ENCODE measurements around the gene RNU6-8.

The RNU6-8 gene

GRCh38 chr14:32232481-32232880, 29.4 kb upstream of the RNU6-8 start:
- no peak overlapping the region for H2AFZ ChIP-seq (ENCODE audit: low read length)
- H3K4me2 ChIP-seq (ENCODE audit: low read length), result no peak overlapping the region
- H3K9ac ChIP-seq (ENCODE audit: low read length), result no peak overlapping the region
- H4K20me1 ChIP-seq (ENCODE audit: insufficient read depth, low read length), result no peaks in the 10 kb centered on the region
- no peaks in the 10 kb centered on the region for H3K27me3 ChIP-seq (ENCODE audit: insufficient read depth, low read length)
- no peaks in the 10 kb centered on the region for H3K9me3 ChIP-seq (ENCODE audit: low read length)
- no peaks in the 10 kb centered on the region for H3K4me1 ChIP-seq (ENCODE audit: insufficient read depth, low read length, severe bottlenecking)
- H3K79me2 ChIP-seq (ENCODE audit: insufficient read depth, low read length), result no peaks in the 10 kb centered on the region
- H3K27ac ChIP-seq (ENCODE audit: low read depth, low read length, poor library complexity, severe bottlenecking), result no peak overlapping the region
- H3K4me3 ChIP-seq (ENCODE audit: low read depth, low read length, poor library complexity, severe bottlenecking), result no peak overlapping the region
- H3K9me2 ChIP-seq (ENCODE audit: low read depth, low read length), result no peaks in the 10 kb centered on the region
- no peaks in the 10 kb centered on the region for H3F3A ChIP-seq (ENCODE audit: insufficient read depth, low read length)
- TF ChIP-seq CTCF (IDR thresholded peaks at IDR 0.05; ENCODE audit: low read length), result no peak
- TF ChIP-seq EZH2 (IDR thresholded peaks at IDR 0.05; ENCODE audit: borderline replicate concordance, low read length), result no peak
- H3K36me3 ChIP-seq (ENCODE audit: insufficient read depth, low read length), result no peaks in the 10 kb centered on the region

GRCh38 chr14:32230695-32231280, 27.7 kb upstream of the RNU6-8 start:
- Histone ChIP-seq H4K20me1 (ENCODE audit: insufficient read depth, low read length) (no peaks in the 10 kb centered on the region), H3K4me1 (ENCODE audit: insufficient read depth, low read length, severe bottlenecking) (no peaks in the 10 kb centered on the region), H2AFZ (ENCODE audit: low read length) (no peak overlapping the region), H3K27ac (ENCODE audit: low read depth, low read length, poor library complexity, severe bottlenecking) (no peak overlapping the region), H3K4me2 (ENCODE audit: low read length) (no peak overlapping the region), H3K4me3 (ENCODE audit: low read depth, low read length, poor library complexity, severe bottlenecking) (no peak overlapping the region), H3K36me3 (ENCODE audit: insufficient read depth, low read length) (no peaks in the 10 kb centered on the region), H3K9ac (ENCODE audit: low read length) (no peak overlapping the region), H3K9me3 (ENCODE audit: low read length) (no peaks in the 10 kb centered on the region), H3K27me3 (ENCODE audit: insufficient read depth, low read length) (no peaks in the 10 kb centered on the region), H3K79me2 (ENCODE audit: insufficient read depth, low read length) (no peaks in the 10 kb centered on the region), H3K9me2 (ENCODE audit: low read depth, low read length) (no peaks in the 10 kb centered on the region), H3F3A (ENCODE audit: insufficient read depth, low read length) (no peaks in the 10 kb centered on the region)
- TF ChIP-seq CTCF (IDR thresholded peaks at IDR 0.05; ENCODE audit: low read length) (no peak), EZH2 (IDR thresholded peaks at IDR 0.05; ENCODE audit: borderline replicate concordance, low read length) (no peak)

- Histone ChIP-seq H3F3A (ENCODE audit: insufficient read depth, low read length) (no peaks in the 10 kb centered on the region), H3K27ac (ENCODE audit: low read depth, low read length, poor library complexity, severe bottlenecking) (no peak overlapping the region), H3K4me1 (ENCODE audit: insufficient read depth, low read length, severe bottlenecking) (no peaks in the 10 kb centered on the region), H4K20me1 (ENCODE audit: insufficient read depth, low read length) (no peaks in the 10 kb centered on the region), H3K9ac (ENCODE audit: low read length) (no peak overlapping the region), H3K9me2 (ENCODE audit: low read depth, low read length) (no peaks in the 10 kb centered on the region), H3K79me2 (ENCODE audit: insufficient read depth, low read length) (no peaks in the 10 kb centered on the region), H3K4me3 (ENCODE audit: low read depth, low read length, poor library complexity, severe bottlenecking) (no peak overlapping the region), H3K36me3 (ENCODE audit: insufficient read depth, low read length) (no peaks in the 10 kb centered on the region), H3K27me3 (ENCODE audit: insufficient read depth, low read length) (no peaks in the 10 kb centered on the region), H2AFZ (ENCODE audit: low read length) (no peak overlapping the region), H3K9me3 (ENCODE audit: low read length) (no peaks in the 10 kb centered on the region), H3K4me2 (ENCODE audit: low read length) (no peak overlapping the region)
- TF ChIP-seq EZH2 (IDR thresholded peaks at IDR 0.05; ENCODE audit: borderline replicate concordance, low read length), result no peak
- no peak for TF ChIP-seq CTCF (IDR thresholded peaks at IDR 0.05; ENCODE audit: low read length)
Observed at GRCh38 chr14:32230181-32230580, 27.1 kb upstream of the RNU6-8 start.

All from OCI-LY1 (cell line).